ENCODE data around the gene LTBP3.

DNA sequence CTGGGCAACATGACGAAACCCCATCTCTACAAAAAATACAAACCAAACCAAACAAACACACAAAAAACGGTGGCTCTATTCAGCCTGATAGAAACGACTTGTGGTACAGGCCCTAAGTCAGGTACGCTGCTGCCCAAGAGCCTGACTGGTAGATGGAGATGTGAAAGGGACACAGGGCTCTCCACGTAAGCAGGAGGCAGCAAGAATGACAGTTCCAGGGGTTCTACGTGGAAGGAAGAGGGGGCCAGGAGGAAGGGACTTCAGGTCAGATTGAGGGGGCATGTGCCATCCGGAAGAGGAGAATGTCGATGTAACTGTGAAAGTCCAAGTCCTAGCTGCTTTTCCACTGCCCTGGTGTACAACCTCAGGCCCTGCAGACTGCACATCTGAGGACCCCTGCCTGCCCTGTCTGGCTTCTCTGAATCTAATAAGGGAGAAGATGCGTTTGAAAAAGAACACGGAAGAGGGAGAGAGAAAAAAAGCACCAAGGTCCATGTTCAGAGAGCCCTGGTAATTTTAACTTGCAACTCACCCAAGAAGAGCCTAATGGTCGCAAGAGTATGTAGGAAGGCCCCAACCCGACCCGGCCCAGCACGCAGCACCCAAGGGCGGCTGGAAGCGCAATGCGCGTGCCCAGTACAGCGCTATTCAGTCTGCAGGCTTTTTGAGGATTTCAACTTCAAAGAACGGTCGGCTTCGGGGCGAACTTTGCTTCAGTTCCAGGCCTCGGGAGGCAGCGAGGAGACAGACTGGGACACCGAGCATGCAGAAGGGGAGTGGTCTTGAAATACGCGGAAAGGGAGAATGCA is 11.2 kb upstream of the LTBP3 start:
- TF ChIP-seq ZEB2 (tag by site-specific recombination; IDR thresholded peaks at IDR 0.05), result no peak
- TF ChIP-seq, protein P1, sequence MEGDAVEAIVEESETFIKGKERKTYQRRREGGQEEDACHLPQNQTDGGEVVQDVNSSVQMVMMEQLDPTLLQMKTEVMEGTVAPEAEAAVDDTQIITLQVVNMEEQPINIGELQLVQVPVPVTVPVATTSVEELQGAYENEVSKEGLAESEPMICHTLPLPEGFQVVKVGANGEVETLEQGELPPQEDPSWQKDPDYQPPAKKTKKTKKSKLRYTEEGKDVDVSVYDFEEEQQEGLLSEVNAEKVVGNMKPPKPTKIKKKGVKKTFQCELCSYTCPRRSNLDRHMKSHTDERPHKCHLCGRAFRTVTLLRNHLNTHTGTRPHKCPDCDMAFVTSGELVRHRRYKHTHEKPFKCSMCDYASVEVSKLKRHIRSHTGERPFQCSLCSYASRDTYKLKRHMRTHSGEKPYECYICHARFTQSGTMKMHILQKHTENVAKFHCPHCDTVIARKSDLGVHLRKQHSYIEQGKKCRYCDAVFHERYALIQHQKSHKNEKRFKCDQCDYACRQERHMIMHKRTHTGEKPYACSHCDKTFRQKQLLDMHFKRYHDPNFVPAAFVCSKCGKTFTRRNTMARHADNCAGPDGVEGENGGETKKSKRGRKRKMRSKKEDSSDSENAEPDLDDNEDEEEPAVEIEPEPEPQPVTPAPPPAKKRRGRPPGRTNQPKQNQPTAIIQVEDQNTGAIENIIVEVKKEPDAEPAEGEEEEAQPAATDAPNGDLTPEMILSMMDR (tag by site-specific recombination; IDR thresholded peaks at IDR 0.05), result no peak
- TF ChIP-seq, protein P2, sequence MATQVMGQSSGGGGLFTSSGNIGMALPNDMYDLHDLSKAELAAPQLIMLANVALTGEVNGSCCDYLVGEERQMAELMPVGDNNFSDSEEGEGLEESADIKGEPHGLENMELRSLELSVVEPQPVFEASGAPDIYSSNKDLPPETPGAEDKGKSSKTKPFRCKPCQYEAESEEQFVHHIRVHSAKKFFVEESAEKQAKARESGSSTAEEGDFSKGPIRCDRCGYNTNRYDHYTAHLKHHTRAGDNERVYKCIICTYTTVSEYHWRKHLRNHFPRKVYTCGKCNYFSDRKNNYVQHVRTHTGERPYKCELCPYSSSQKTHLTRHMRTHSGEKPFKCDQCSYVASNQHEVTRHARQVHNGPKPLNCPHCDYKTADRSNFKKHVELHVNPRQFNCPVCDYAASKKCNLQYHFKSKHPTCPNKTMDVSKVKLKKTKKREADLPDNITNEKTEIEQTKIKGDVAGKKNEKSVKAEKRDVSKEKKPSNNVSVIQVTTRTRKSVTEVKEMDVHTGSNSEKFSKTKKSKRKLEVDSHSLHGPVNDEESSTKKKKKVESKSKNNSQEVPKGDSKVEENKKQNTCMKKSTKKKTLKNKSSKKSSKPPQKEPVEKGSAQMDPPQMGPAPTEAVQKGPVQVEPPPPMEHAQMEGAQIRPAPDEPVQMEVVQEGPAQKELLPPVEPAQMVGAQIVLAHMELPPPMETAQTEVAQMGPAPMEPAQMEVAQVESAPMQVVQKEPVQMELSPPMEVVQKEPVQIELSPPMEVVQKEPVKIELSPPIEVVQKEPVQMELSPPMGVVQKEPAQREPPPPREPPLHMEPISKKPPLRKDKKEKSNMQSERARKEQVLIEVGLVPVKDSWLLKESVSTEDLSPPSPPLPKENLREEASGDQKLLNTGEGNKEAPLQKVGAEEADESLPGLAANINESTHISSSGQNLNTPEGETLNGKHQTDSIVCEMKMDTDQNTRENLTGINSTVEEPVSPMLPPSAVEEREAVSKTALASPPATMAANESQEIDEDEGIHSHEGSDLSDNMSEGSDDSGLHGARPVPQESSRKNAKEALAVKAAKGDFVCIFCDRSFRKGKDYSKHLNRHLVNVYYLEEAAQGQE (tag by site-specific recombination; IDR thresholded peaks at IDR 0.05), result no peak
- TF ChIP-seq HOXA7 (CRISPR knock-in tag; IDR thresholded peaks at IDR 0.05; ENCODE audit: borderline replicate concordance), result no peak

All from HEK293 (cell line).